HCT116 (cell line): Measurements from ENCODE around the gene ABCC11. TPM values are rescaled to one million over a fixed set of nuclear protein-coding genes. Genes with fewer than 3 reads are reported as not detected.

Experiments used
- ATAC-seq: fragments of 200-7000 bp; cut with Tn5 transposase; 2 replicates; pipeline ENCODE4 v1.9.1; 2020; ENCODE audit warnings: mild to moderate bottlenecking, moderate library complexity
- BruUV-seq: library from RNA; stranded (reverse); fragments of 400-500 nt; replicated peaks from 2 replicates; lab custom pipeline; 2021; lab: Mats Ljungman, UMichigan
- CTCF ChIA-PET: fragments of 300-600 bp; sonication (Branson Sonifier 250); formaldehyde crosslinking; loops from one replicate; lab custom pipeline; 2021; ENCODE audit warnings: antibody characterized with exemption; lab: Charles Lee
- POLR2A ChIA-PET: fragments of 300-600, 350-600 bp; sonication (Branson Sonifier 250); formaldehyde crosslinking; loops from one replicate; lab custom pipeline; 2021; ENCODE audit warnings: antibody characterized with exemption; lab: Charles Lee
- RAD21 ChIA-PET, 2 experiments: fragments of 300-600 bp; sonication (Branson Sonifier 250); formaldehyde crosslinking; loops; one replicate each; lab custom pipeline; 2023; ENCODE audit warnings: low total read pairs in 2 of 2; ENCODE audit not compliant: uncharacterized antibody in 2 of 2, unreplicated experiment in 2 of 2, low non-redundant PET in 1 of 2; lab: Charles Lee
- DNase-seq: peaks from one replicate; pipeline ENCODE4 v3.0.0-alpha.2; 2010; ENCODE audit warnings: low read depth, low spot score
- H2AFZ ChIP-seq: fragments of 200-600 bp; shearing (Covaris generic), sonication (generic); 2 replicates; pipeline ENCODE4 v1.6.1; 2017; ENCODE audit warnings: low read depth, mixed run types, mixed read lengths, antibody characterized with exemption, low read length; ENCODE audit not compliant: poor library complexity, severe bottlenecking
- H3K27ac ChIP-seq: 2 replicates; pipeline ENCODE4 v1.5.1; 2012; ENCODE audit warnings: low read depth, low read length
- H3K27me3 ChIP-seq: fragments of 200-600 bp; sonication (generic); 2 replicates; pipeline ENCODE4 v1.6.1; 2016; ENCODE audit warnings: mixed run types, low read length, mixed read lengths; ENCODE audit not compliant: insufficient read depth
- H3K36me3 ChIP-seq, 2 experiments: fragments of 200-500 bp in 1 of 2; fragments of 200-600 bp in 1 of 2; sonication (Bioruptor generic) in 1 of 2; sonication (generic) in 1 of 2; 2 replicates each; pipeline versions ENCODE4 v1.5.1 to v1.6.1; 2014 to 2016; ENCODE audit warnings: low read length in 2 of 2, inconsistent platforms in 1 of 2, mixed read lengths in 1 of 2, mixed run types in 1 of 2; ENCODE audit not compliant: insufficient read depth in 2 of 2, control insufficient read depth in 1 of 2
- H3K4me1 ChIP-seq, 2 experiments: fragments of 200-600 bp in 1 of 2; sonication (generic) in 1 of 2; 2 replicates each; pipeline versions ENCODE4 v1.5.1 to v1.6.1; 2012 to 2017; ENCODE audit warnings: low read length in 2 of 2, inconsistent platforms in 1 of 2, mild to moderate bottlenecking in 1 of 2, mixed read lengths in 1 of 2, mixed run types in 1 of 2, moderate library complexity in 1 of 2; ENCODE audit not compliant: insufficient read depth in 2 of 2, control insufficient read depth in 1 of 2
- H3K4me2 ChIP-seq: fragments of 200-600 bp; sonication (generic); 2 replicates; pipeline ENCODE4 v1.6.1; 2017; ENCODE audit warnings: mixed run types, low read length, mixed read lengths
- H3K4me3 ChIP-seq, 2 experiments: fragments of 200-600 bp in 1 of 2; sonication (generic) in 1 of 2; replicated peaks in 1 of 2; 2 replicates each; pipeline ENCODE4 v1.5.1; 2011 to 2016; ENCODE audit warnings: low read length in 2 of 2, control low read depth in 1 of 2, low read depth in 1 of 2, mild to moderate bottlenecking in 1 of 2, mixed read lengths in 1 of 2, mixed run types in 1 of 2
- H3K79me2 ChIP-seq: fragments of 200-600 bp; sonication (generic); 2 replicates; pipeline ENCODE4 v1.6.1; 2017; ENCODE audit warnings: mild to moderate bottlenecking, mixed run types, low read length, moderate library complexity, mixed read lengths; ENCODE audit not compliant: insufficient read depth
- H3K9ac ChIP-seq: fragments of 200-600 bp; sonication (generic); 2 replicates; pipeline ENCODE4 v1.6.1; 2016; ENCODE audit warnings: low read length, mixed read lengths
- H3K9me2 ChIP-seq: fragments of 200-600 bp; sonication (generic), shearing (Covaris generic); 2 replicates; pipeline ENCODE4 v1.6.1; 2017; ENCODE audit warnings: mixed run types, mild to moderate bottlenecking, moderate library complexity; ENCODE audit not compliant: insufficient read depth
- H3K9me3 ChIP-seq, 2 experiments: fragments of 200-500 bp in 1 of 2; fragments of 200-600 bp in 1 of 2; sonication (Bioruptor generic) in 1 of 2; sonication (generic) in 1 of 2; 2 replicates each; pipeline ENCODE4 v1.6.1; 2014 to 2017; ENCODE audit warnings: low read length in 2 of 2, mixed read lengths in 2 of 2, inconsistent platforms in 1 of 2, low read depth in 1 of 2, mild to moderate bottlenecking in 1 of 2, mixed run types in 1 of 2, moderate library complexity in 1 of 2; ENCODE audit not compliant: control insufficient read depth in 1 of 2, insufficient read depth in 1 of 2
- H4K20me1 ChIP-seq: fragments of 200-600 bp; sonication (generic), shearing (Covaris generic); 2 replicates; pipeline ENCODE4 v1.6.1; 2017; ENCODE audit warnings: mixed run types, mild to moderate bottlenecking, moderate library complexity; ENCODE audit not compliant: insufficient read depth
- ATF3 ChIP-seq: IDR thresholded peaks from 2 replicates; pipeline ENCODE4 v1.6.1; 2012
- CBX3 ChIP-seq: IDR thresholded peaks from 2 replicates; pipeline ENCODE4 v1.6.1; 2012; ENCODE audit warnings: low read depth
- CEBPB ChIP-seq: IDR thresholded peaks from 2 replicates; pipeline ENCODE4 v1.6.1; 2012; ENCODE audit warnings: low read depth
- CTCF ChIP-seq, 3 experiments: fragments of 200-600 bp in 1 of 3; sonication (generic) in 1 of 3; IDR thresholded peaks in 2 of 3; conservative IDR thresholded peaks in 1 of 3; 2 replicates each; pipeline ENCODE4 v1.5.1; 2012 to 2017; ENCODE audit warnings: low read depth in 2 of 3, low read length in 2 of 3, antibody characterized with exemption in 1 of 3, borderline replicate concordance in 1 of 3, control low read depth in 1 of 3, mild to moderate bottlenecking in 1 of 3, mixed read lengths in 1 of 3, mixed run types in 1 of 3, moderate library complexity in 1 of 3; ENCODE audit not compliant: insufficient read depth in 1 of 3
- EGR1 ChIP-seq: IDR thresholded peaks from 2 replicates; pipeline ENCODE4 v1.6.1; 2012; ENCODE audit warnings: low read depth
- ELF1 ChIP-seq: IDR thresholded peaks from 2 replicates; pipeline ENCODE4 v1.6.1; 2012; ENCODE audit warnings: low read depth, borderline replicate concordance
- EZH2 ChIP-seq: fragments of 200-600 bp; sonication (generic); IDR thresholded peaks from 2 replicates; pipeline ENCODE4 v1.6.1; 2017; ENCODE audit warnings: antibody characterized with exemption, mixed run types
- EZH2phosphoT487 ChIP-seq: fragments of 200-600 bp; IDR thresholded peaks from 2 replicates; pipeline ENCODE4 v1.6.1; 2018; ENCODE audit warnings: antibody characterized with exemption, borderline replicate concordance
- FOSL1 ChIP-seq: IDR thresholded peaks from 2 replicates; pipeline ENCODE4 v1.6.1; 2012; ENCODE audit warnings: low read depth
- MAX ChIP-seq: IDR thresholded peaks from 2 replicates; pipeline ENCODE4 v1.6.1; 2012
- POLR2AphosphoS5 ChIP-seq: IDR thresholded peaks from 2 replicates; pipeline ENCODE4 v1.6.1; 2011; ENCODE audit warnings: mild to moderate bottlenecking, low read depth, low read length, moderate library complexity
- REST ChIP-seq: IDR thresholded peaks from 2 replicates; pipeline ENCODE4 v1.6.1; 2012; ENCODE audit warnings: low read depth
- SIN3A ChIP-seq: IDR thresholded peaks from 2 replicates; pipeline ENCODE4 v1.6.1; 2012; ENCODE audit warnings: low read depth
- SP1 ChIP-seq: IDR thresholded peaks from 2 replicates; pipeline ENCODE4 v1.6.1; 2012; ENCODE audit warnings: low read depth
- SRF ChIP-seq: IDR thresholded peaks from 2 replicates; pipeline ENCODE4 v1.6.1; 2012; ENCODE audit warnings: low read depth
- TCF7L2 ChIP-seq: IDR thresholded peaks from 2 replicates; pipeline ENCODE4 v1.7.0; 2011; ENCODE audit warnings: borderline replicate concordance, inconsistent platforms; ENCODE audit not compliant: insufficient read depth, insufficient read length; ENCODE audit errors: extremely low read depth
- YY1 ChIP-seq: IDR thresholded peaks from 2 replicates; pipeline ENCODE4 v1.6.1; 2011; ENCODE audit warnings: low read length, low read depth, moderate library complexity, mild to moderate bottlenecking; ENCODE audit not compliant: insufficient replicate concordance; ENCODE audit errors: extremely low read depth
- ZBTB33 ChIP-seq: IDR thresholded peaks from 2 replicates; pipeline ENCODE4 v1.6.1; 2011; ENCODE audit warnings: mild to moderate bottlenecking, low read length, moderate library complexity; ENCODE audit not compliant: insufficient replicate concordance; ENCODE audit errors: extremely low read depth
- ZFX ChIP-seq: fragments of 450-650 bp; IDR thresholded peaks from 2 replicates; pipeline ENCODE4 v1.6.1; 2017
- ZNF274 ChIP-seq: fragments of 200-500 bp; sonication (Bioruptor generic); IDR thresholded peaks from 2 replicates; pipeline ENCODE4 v1.6.1; 2014; ENCODE audit warnings: mild to moderate bottlenecking, low read depth, low read length, inconsistent platforms
- intact Hi-C: fragments of 100-400 bp; cut with micrococcal nuclease; formaldehyde crosslinking; loops from 2 replicates; pipeline ENCODE4 v1.10.0; 2022
- total RNA-seq: library from RNA; stranded (reverse); gene quantifications from one replicate; pipeline ENCODE4 v1.2.1, GENCODE V29; 2021; ENCODE audit not compliant: unreplicated experiment

ABCC11 gene
- total RNA-seq, 1 experiment from 2014 or later, result 0.54 TPM

- TF ChIP-seq SRF (no peak), EGR1 (no peak), CTCF (IDR thresholded peaks at IDR 0.05 in 2 of 3, conservative IDR thresholded peaks at IDR 0.05 in 1 of 3; ENCODE audit: borderline replicate concordance in 1 of 3, insufficient read depth in 1 of 3, low read depth in 2 of 3, low read length in 2 of 3) (no peak), MAX (no peak), FOSL1 (no peak), ATF3 (no peak), ZFX (no peak), TCF7L2 (no peak), REST (no peak), ELF1 (no peak), CEBPB (no peak), CBX3 (no peak), SIN3A (no peak), YY1 (no peak), SP1 (no peak), ZNF274 (no peak), POLR2AphosphoS5 (no peak), EZH2 (no peak), ZBTB33 (no peak), EZH2phosphoT487 (no peak)
- Histone ChIP-seq H3K9ac (no peak overlapping the region), H3K9me3 (no peaks in the 10 kb centered on the region), H3K9me2 (no peaks in the 10 kb centered on the region), H3K4me3 (no peak overlapping the region), H2AFZ (no peak overlapping the region), H4K20me1 (no peaks in the 10 kb centered on the region), H3K4me2 (0 out of 2 replicates have a peak overlapping the region, but pooled peaks have one; percentile 5), H3K36me3 (no peaks in the 10 kb centered on the region), H3K27me3 (no peaks in the 10 kb centered on the region), H3K4me1 (peaks cover 0 to 4% of the 10 kb centered on the region in 2 experiments; a peak in 1 of 4 replicates), H3K27ac (no peak overlapping the region), H3K79me2 (no peaks in the 10 kb centered on the region)
- ATAC-seq, result peak; percentile 38; the same call in 1 of the 2 replicates
- ChIA-PET POLR2A (no interaction called here), RAD21 (no interaction called here), CTCF (no interaction called here)
- intact Hi-C loops, result no loop called here
- no TSS peak for BruUV-seq
- DNase-seq, result no peak
Measured at GRCh38 chr16:48206594-48207242, 40.6 kb downstream of the ABCC11 start.
